Epithelial cell of proximal tubule (primary cell): ENCODE measurements around the gene IGSF5. TPM values are rescaled to one million over a fixed set of nuclear protein-coding genes. Genes with fewer than 3 reads are reported as not detected.
A peak's percentile ranks its signal among the peaks of the same experiment; 100 is the strongest.

Source experiments
- DNase-seq: peaks from one replicate; pipeline ENCODE4 v3.0.0-alpha.2; 2011; ENCODE audit warnings: low read depth
- H3K4me3 ChIP-seq: 2 replicates; pipeline ENCODE4 v1.5.1; 2011; ENCODE audit warnings: low read depth, mild to moderate bottlenecking, low read length
- total RNA-seq: library from RNA; depleted of rRNA; stranded (reverse); fragments of >200 nt; gene quantifications from 2 replicates; pipeline ENCODE4 v1.2.3, GENCODE V29; 2015
- TF ChIP-seq, protein P1 (sequence below): conservative IDR thresholded peaks from 2 replicates; pipeline ENCODE4 v1.5.1; 2012; ENCODE audit warnings: low read depth, mild to moderate bottlenecking, low read length

IGSF5 gene
- total RNA-seq, 1 donor from 2014 or later, result 0.40 TPM

DNA sequence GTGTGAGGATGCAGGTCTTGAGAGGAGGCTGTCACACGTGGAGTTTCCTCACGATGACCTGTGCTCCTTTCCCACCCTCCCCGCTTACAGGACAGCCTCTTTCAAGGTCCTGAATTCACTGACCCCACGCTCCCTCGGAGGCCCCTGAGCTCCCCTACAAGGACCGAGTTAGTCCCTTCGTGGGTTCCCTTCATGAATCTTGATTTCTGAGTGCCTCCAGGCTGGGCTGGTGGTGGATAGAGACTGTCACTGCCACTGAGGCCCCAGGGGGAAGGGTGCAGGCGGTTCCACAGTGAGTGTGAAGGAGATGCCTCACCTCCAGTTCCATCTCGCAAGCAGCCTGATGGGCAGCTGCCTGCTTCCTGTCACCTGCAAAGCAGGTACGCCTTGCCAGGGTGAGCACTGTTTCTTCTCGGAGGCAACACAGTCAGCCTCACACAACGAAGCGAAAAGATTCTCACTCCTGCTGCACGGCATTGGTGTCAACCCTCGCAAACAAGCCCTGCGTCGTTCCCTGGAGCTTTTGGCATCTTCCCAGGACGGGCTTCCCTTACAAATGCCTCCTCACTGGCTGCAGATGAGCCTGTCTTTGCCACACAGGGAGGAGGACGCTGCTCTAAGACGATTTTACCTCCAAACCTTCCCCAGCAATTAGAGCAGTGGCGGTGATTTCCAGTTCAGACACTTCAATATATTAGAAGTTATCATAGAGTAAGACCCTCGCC lies 95.6 kb downstream of the IGSF5 start:
- no peak for DNase-seq
- no peak overlapping the region for H3K4me3 ChIP-seq
- TF ChIP-seq, protein P1, sequence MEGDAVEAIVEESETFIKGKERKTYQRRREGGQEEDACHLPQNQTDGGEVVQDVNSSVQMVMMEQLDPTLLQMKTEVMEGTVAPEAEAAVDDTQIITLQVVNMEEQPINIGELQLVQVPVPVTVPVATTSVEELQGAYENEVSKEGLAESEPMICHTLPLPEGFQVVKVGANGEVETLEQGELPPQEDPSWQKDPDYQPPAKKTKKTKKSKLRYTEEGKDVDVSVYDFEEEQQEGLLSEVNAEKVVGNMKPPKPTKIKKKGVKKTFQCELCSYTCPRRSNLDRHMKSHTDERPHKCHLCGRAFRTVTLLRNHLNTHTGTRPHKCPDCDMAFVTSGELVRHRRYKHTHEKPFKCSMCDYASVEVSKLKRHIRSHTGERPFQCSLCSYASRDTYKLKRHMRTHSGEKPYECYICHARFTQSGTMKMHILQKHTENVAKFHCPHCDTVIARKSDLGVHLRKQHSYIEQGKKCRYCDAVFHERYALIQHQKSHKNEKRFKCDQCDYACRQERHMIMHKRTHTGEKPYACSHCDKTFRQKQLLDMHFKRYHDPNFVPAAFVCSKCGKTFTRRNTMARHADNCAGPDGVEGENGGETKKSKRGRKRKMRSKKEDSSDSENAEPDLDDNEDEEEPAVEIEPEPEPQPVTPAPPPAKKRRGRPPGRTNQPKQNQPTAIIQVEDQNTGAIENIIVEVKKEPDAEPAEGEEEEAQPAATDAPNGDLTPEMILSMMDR, result no peak

DNA sequence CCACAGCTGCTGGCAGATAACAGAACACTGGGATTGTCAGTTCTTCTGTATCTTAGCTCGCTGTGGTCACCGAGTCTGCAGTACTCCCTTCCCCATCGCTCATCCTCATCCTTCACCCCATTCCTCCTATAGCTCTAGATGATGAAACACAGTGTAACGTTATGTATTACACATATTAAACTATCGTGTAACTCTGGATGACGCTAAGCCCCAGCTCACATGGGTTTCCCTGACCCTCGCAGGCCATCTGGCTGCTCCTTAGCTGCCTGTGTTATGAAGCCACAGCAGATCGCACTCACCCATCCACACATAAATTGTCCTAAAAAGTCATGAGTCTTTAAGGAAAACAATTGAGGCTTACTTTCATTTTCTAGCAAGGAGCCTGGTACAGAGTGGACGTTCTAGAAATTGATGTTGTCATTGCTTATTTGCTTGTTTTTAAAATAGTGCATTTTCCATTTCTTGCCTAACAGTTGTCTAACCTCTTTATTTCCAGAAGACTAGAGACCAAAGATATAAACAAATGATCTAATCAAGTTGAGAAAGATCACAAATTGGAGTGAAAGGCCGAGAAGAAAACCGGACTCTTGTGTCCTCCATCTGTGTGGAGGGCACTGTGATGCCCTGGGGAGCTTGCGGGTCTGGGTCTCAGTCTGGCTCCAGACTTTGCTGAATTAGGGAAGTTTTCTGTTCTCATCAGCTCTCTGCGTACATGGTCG lies 97.9 kb downstream of the IGSF5 start:
- no peak overlapping the region for H3K4me3 ChIP-seq
- TF ChIP-seq, protein P1, result no peak
- DNase-seq, result no peak

GRCh38 chr21:39843483-39843882 lies 98.5 kb downstream of the IGSF5 start:
- TF ChIP-seq, protein P1, result no peak
- no peak overlapping the region for H3K4me3 ChIP-seq
- DNase-seq, result no peak

DNA sequence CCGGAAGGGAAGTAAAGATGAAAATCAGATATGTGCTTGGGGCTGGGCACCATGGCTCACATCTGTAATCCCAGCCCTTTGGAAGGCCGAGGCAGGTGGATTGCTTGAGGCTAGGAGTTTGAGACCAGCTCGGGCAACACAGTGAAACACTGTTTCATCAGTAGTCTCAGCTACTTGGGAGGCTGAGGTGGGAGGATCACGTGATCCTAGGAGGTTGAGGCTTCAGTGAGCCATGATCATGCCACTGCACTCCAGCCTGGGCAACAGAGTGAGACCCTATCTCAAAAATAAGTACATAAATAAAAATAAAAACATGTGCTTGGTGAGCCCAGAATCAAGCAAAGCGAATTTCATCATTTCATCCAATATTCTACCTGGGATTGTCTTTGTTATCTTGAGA lies 98.9 kb downstream of the IGSF5 start:
- DNase-seq, result no peak
- H3K4me3 ChIP-seq, result no peak overlapping the region
- TF ChIP-seq, protein P1, result no peak

DNA sequence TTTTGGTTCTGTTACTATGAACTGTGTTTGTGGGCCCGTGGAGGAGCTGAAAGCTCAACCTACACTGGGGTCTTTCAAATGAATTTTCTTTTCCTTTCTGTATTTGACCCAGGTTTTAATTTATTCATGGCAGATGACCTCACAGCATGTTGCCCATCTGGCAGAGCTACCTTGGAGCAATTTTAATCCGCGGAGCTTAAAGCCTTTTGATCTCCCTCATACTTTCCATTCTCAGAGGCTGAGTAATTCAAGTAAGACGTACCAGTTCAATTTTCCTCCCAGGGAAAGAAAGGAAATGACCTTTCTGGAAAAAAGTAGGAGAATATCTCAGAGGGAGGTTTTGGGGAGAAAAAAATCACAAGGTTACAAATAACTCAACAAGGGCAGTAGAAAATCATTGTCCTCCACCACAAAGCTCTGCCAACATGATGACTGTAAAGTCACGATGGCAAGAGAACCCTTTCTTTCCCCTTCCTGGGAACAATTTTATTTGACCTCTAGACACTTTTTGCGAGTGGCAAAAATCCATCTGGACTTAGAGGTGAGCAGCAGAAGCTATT lies 100.7 kb downstream of the IGSF5 start:
- peak; percentile 70 for DNase-seq
- TF ChIP-seq, protein P1, result no peak

DNA sequence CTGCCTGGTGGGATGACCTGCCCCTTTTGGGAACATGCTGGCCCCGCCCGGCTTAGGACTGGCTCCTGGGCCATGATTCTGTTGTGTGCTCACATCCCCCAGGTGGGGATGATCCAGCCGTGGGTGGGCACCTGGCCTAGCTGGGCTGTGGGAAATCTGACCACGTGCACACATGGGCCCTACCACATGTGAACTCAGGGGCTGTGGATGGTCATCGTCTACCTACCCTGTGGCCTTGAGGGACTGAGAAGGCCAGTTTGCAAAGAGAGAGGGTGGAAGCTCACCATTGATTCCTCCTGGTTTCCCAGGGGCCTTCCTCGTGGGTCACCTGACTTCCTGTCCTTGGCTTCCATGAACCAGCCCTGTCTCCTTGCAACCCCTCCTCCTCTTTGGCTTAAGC lies 102.9 kb downstream of the IGSF5 start:
- TF ChIP-seq, protein P1, result no peak
- DNase-seq, result no peak

More for the DNA sequence above, 100.7 kb downstream of the IGSF5 start:
- H3K4me3 ChIP-seq, result no peak overlapping the region

More for the DNA sequence above, 102.9 kb downstream of the IGSF5 start:
- no peak overlapping the region for H3K4me3 ChIP-seq
